Astrocyte of the spinal cord (primary cell): ENCODE results near the gene MVB12B.

Experiments
- DNase-seq: peaks from one replicate; pipeline ENCODE4 v3.0.0; 2011; ENCODE audit warnings: low read depth, low spot score
- H3K4me3 ChIP-seq: 2 replicates; pipeline ENCODE4 v1.5.1; 2011; ENCODE audit warnings: low read depth, mild to moderate bottlenecking, low read length, moderate library complexity
- in situ Hi-C: cut with HindIII; loops from 2 replicates; pipeline ENCODE4 v1.10.0; 2017; ENCODE audit warnings: low sequenced_read_pairs
- TF ChIP-seq, protein P1 (sequence below): IDR thresholded peaks from 2 replicates; pipeline ENCODE4 v1.5.1; 2012; ENCODE audit warnings: low read depth, mild to moderate bottlenecking, low read length, inconsistent platforms

Gene MVB12B

DNA sequence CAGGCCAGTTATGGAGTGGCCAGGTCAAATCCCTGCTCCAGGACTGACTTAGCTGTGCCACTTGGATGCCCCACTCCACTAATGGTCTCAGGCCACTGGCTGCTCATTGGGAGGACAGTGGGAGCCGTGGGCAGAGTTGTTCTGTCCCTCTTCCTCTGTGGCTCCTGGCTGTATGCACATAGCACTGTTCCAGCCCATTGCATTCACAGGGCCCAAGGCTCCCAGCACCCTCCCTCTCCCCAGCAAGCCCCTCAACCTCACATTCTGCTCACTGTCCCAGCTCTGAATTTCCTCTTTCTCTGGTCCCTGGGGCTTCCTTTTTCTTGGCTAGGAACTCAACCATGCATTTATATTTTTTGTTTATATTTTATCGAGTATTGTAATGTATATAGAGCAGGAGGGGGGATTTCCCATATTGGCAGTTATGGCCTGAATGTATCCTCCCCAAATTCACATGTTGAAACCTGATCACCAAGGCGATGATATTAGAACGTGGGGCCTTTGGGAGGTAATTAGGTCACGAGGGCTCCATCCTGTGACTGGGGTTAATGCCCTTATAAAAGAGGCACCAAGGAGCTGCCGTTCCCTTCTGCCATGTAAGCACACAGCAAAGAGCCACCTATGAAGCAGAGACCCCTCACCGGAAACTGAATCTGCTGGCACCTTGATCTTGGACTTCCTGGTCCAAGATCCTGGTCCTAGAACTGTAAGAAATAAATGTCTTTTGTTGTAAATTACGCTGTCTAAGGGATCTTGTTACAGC, 17.0 kb upstream of the MVB12B start:
- no peak overlapping the region for H3K4me3 ChIP-seq
- TF ChIP-seq, protein P1, sequence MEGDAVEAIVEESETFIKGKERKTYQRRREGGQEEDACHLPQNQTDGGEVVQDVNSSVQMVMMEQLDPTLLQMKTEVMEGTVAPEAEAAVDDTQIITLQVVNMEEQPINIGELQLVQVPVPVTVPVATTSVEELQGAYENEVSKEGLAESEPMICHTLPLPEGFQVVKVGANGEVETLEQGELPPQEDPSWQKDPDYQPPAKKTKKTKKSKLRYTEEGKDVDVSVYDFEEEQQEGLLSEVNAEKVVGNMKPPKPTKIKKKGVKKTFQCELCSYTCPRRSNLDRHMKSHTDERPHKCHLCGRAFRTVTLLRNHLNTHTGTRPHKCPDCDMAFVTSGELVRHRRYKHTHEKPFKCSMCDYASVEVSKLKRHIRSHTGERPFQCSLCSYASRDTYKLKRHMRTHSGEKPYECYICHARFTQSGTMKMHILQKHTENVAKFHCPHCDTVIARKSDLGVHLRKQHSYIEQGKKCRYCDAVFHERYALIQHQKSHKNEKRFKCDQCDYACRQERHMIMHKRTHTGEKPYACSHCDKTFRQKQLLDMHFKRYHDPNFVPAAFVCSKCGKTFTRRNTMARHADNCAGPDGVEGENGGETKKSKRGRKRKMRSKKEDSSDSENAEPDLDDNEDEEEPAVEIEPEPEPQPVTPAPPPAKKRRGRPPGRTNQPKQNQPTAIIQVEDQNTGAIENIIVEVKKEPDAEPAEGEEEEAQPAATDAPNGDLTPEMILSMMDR = no peak
- in situ Hi-C loops = no loop called here
- DNase-seq = no peak

DNA sequence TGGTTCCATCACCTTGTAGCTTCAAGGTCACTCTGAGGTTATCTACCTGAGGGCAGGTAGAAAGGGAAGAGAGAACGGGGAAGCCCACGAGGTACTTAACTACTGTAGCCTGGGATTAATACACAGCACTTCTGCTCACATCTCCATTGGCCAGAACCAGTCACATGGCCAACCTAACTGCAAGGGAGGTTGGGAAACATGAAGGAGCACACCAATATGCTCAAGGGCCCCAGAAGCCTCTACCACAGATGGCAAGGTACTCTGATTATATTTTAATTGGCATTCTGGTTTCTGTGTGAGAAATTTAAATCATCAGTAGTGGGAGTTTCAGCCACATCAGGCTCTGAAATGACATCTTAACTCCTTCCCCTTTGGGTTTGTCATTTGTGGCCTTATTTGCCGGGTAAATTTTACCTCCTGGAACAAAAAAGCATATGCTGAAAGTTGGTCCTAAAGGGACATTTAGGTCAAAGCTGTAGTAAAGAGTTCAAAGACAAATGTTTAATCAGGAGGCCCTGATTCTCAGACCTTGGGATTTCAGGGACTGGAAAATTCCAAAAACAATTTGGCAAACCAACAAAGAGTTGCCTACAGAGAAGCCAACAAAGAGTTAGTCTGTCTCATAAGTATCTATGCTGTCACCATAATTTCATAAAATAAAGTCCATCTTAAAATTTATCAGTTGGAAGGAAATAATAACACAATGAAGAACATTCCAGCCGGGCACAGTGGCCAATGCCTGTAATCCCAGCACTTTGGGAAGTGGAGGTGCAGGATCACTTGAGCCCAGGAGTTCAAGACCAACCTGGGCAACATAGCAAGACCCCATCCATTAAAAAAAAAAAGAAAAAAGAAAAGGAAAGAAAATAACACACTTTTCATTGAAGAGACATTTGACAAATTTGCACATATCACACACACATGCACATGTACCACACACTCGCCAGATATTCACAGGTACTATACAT, 13.8 kb upstream of the MVB12B start:
- no peak overlapping the region for H3K4me3 ChIP-seq
- DNase-seq = no peak
- in situ Hi-C loops = no loop called here
- TF ChIP-seq, protein P1 = no peak

DNA sequence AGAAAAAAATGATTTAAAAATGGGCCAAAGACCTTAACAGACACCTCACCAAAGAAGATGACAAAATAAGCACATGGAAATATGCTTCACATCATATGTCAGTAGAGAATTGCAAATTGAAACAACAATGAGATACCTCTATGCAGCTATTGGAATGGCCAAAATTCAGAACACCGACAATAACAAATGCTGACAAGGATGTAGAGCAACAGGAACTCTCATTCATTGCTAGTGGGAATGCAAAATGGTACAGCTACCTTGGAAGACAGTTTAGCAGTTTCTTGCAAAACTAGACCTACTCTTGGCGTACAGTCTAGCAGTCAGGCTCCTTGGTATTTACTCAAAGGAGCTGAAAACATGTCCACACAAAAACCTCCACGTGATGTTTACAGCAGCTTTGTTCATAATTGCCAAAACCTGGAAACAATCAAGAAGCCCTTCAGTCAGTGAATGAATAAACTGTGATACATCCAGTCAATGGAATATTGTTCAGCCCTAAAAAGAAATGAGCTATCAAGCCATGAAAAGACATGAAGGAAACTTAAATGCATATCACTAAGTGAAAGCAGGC, 10.5 kb upstream of the MVB12B start:
- TF ChIP-seq, protein P1 = no peak
- in situ Hi-C loops = no loop called here
- H3K4me3 ChIP-seq = no peak overlapping the region
- DNase-seq = no peak

DNA sequence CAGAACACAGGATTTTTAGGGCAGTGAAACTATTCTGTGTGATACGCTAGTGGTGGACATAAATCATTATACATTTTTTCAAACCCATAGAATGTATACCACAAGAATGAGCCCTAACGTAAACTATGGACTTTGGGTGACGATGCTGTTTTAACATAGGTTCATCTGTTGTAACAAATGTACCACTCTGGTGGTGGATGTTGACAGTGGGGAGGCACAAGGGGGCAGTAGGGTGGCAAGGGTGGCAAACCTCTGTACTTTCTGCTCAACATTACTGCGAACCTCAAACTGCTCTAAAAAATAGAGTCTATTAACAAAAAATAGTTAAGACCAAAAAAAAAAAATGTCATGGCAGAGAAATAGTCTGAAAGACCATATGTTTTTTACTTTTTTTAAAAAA, 9.1 kb upstream of the MVB12B start:
- in situ Hi-C loops = no loop called here
- TF ChIP-seq, protein P1 = peak; percentile 40
- H3K4me3 ChIP-seq = no peak overlapping the region
- DNase-seq = no peak

DNA sequence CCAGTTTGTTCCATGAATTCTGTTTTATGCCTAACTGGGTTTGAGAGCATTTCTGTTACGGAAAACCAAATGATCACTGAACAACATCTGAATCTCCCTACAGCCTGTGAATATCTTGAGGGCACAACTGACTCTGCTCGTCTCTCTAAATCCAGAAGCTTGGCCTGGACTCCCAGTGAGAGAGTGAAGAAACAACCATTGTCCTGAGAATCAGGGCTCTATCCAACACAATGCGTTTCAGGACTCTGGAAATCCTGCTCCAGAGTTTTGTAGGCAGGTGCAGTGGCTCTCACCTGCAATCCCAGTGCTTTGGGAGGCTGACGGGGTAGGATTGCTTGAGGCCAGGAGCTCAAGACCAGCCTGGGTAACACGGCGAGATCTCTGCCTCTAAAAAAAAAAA, 7.8 kb upstream of the MVB12B start:
- TF ChIP-seq, protein P1 = no peak
- no peak overlapping the region for H3K4me3 ChIP-seq
- in situ Hi-C loops = no loop called here
- no peak for DNase-seq

DNA sequence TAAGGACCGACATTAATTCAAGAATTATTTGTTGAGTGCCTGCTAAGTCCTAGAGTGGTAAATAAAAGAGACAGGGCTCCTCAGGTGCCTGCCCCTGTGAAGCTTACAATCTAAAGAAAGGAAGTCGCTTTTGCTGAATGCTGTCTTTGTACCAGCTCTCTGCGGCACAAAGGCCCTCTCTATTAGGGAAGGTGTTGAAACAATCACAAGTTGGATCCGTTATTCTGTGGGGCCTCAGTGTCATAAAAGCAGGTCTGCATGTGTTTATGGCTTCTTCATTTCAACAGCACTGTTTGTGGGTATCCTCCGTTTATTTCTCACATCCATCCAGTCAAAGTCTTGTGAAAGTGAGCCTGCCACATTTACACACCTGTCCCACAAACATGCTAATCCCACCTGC, 7.0 kb upstream of the MVB12B start:
- TF ChIP-seq, protein P1 = no peak
- no peak for DNase-seq
- no peak overlapping the region for H3K4me3 ChIP-seq
- in situ Hi-C loops = no loop called here
